PC-3 (cell line): ENCODE measurements around the gene MLEC.

Source experiments
- EZH2 ChIP-seq: fragments of 300-600 bp; sonication (generic); IDR thresholded peaks from one replicate; pipeline ENCODE4 v1.6.1; 2017; ENCODE audit warnings: antibody characterized with exemption, mild to moderate bottlenecking, low read length; ENCODE audit not compliant: unreplicated experiment
- EZH2phosphoT487 ChIP-seq: fragments of 300-600 bp; sonication (generic); IDR thresholded peaks from 2 replicates; pipeline ENCODE4 v1.6.1; 2018; ENCODE audit warnings: mild to moderate bottlenecking, antibody characterized with exemption, low read length, borderline replicate concordance
- TF ChIP-seq, protein P1 (sequence below): fragments of 300-600 bp; sonication (generic); conservative IDR thresholded peaks from 2 replicates; pipeline ENCODE4 v1.5.1; 2017; ENCODE audit warnings: antibody characterized with exemption, low read depth, mild to moderate bottlenecking, low read length

DNA sequence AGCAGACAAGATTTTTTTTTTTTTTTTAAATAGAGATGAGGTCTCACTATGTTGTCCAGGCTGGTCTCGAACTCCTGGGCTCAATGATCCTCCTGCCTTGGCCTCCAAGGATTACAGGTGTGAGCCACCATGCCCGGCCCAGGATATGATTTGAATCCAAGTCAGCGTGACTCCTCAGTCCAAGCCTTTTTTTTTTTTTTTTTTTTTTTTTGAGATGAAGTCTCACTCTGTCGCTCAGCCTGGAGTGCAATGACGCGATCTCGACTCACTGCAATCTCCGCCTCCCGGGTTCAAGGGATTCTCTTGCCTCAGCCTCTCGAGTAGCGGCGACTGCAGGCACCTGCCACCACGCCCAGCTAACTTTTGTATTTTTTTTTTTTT lies 39.6 kb upstream of the MLEC start:
- TF ChIP-seq, protein P1, sequence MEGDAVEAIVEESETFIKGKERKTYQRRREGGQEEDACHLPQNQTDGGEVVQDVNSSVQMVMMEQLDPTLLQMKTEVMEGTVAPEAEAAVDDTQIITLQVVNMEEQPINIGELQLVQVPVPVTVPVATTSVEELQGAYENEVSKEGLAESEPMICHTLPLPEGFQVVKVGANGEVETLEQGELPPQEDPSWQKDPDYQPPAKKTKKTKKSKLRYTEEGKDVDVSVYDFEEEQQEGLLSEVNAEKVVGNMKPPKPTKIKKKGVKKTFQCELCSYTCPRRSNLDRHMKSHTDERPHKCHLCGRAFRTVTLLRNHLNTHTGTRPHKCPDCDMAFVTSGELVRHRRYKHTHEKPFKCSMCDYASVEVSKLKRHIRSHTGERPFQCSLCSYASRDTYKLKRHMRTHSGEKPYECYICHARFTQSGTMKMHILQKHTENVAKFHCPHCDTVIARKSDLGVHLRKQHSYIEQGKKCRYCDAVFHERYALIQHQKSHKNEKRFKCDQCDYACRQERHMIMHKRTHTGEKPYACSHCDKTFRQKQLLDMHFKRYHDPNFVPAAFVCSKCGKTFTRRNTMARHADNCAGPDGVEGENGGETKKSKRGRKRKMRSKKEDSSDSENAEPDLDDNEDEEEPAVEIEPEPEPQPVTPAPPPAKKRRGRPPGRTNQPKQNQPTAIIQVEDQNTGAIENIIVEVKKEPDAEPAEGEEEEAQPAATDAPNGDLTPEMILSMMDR = no peak
- TF ChIP-seq EZH2 (no peak), EZH2phosphoT487 (no peak)
